Fibroblast of skin of scalp (primary cell): ENCODE results near the gene PGS1. TPM values are rescaled to one million over a fixed set of nuclear protein-coding genes. Genes with fewer than 3 reads are reported as not detected.
"Not testable (repeated sequence)": the region's sequence is repeated elsewhere in the genome, so short reads cannot be mapped to it uniquely, and the experiment has no call there.

Source experiments
- DNase-seq: peaks from one replicate; pipeline ENCODE4 v3.0.0-alpha.2; 2013
- polyA plus RNA-seq, 2 experiments: library from polyadenylated mRNA; unstranded; fragments of 120-200 nt; gene quantifications; one replicate each; pipeline ENCODE4 v1.2.1, GENCODE V29; 2013; ENCODE audit not compliant: insufficient read length in 2 of 2

The PGS1 gene
- polyA plus RNA-seq (2013, experiment 1 of 2; ENCODE audit: insufficient read length), result 25.5 TPM
- 22.9 TPM for polyA plus RNA-seq (2013, experiment 2 of 2; ENCODE audit: insufficient read length)

- DNase-seq, result peak; percentile 80
Observed at GRCh38 chr17:78378225-78379130, at the start of gene PGS1. Gene PGS1 (plus strand): TSS chr17:78378649. CDS start chr17:78378666, 17 bp downstream.

DNA sequence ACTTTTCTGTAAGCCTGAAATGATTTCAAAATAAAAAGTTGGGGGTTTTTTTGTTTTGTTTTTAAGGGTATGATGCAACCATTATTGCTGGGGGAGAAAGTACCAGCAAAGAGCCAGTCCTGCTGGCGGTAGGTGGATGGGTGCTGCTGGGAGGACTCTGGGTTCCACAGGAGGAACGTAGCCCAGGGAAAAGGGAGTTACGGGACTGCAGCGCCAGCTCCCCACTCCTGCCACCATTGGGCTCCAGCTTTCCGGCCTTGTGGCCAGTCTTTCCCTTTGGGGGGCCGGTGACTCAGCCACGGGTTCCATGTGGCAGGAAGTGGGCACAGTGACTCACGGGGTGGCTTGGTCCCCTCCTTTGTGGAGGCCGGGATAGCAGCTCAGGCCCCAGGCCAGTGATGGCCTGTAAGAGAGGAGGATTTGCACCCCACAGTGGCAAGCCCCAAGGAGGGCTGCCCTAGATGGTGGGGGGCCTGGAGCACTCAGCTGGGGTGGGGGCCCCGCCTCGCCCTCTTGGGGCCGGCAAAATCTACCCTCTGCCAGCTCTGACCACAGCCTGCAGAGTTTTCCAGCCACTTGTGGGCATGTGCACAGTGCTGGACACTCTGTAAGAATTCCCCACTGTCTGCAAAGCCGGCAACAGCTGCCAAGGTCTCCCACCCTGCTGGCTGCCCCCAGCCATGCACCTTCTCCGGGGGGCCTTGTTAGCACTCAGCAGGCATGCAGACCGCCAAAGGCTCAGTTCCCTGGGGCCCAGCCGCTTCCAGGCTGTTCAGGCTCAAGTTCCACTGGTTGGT, 49.0 kb upstream of the PGS1 start:
- peak; percentile 86 for DNase-seq

- no peak for DNase-seq
Observed at GRCh38 chr17:78330570-78331224, 47.8 kb upstream of the PGS1 start.

GRCh38 chr17:78331355-78331754, 47.1 kb upstream of the PGS1 start:
- DNase-seq, result not testable (repeated sequence)

DNA sequence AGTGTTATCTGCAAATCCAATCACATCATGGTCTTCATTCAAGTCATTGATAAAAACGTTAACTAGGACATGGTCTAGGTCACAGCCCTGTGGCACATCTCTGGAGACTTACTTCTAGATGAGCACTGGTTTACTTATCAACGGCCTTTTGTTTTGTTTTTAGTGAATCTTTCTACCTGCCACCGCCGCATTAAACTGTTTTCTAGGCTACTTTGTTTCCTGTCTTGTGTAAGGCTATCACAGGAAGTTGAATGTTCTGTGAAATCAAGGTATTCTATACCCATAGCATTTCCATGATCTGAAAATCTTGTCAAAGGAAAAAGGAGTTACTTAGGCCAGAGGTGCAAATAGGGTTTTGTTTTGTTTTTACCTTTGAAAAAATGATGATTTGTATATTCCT, 45.5 kb upstream of the PGS1 start:
- no peak for DNase-seq

DNA sequence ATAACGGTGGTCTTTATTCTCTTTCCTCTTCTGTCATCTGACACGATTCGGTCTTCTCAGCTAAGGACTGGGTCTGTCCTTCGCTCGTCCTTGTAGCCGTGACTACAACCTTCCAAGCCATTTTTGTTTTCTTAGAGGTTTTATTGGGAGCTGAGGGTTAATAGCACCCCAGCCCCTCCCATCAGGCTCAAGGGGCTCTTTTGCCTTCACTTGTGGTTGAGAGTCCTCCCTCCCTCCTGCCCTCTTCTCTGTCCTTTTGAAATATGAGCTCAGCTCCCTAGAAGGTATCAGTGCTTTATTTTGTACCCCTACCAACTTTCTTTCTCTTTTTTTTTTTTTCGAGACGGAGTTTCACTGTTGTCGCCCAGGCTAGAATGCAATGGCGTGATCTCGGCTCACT, 43.2 kb upstream of the PGS1 start:
- DNase-seq, result no peak

GRCh38 chr17:78337244-78338109, 41.0 kb upstream of the PGS1 start:
- peak; percentile 90 for DNase-seq

GRCh38 chr17:78338486-78339259, 39.8 kb upstream of the PGS1 start:
- no peak for DNase-seq

DNA sequence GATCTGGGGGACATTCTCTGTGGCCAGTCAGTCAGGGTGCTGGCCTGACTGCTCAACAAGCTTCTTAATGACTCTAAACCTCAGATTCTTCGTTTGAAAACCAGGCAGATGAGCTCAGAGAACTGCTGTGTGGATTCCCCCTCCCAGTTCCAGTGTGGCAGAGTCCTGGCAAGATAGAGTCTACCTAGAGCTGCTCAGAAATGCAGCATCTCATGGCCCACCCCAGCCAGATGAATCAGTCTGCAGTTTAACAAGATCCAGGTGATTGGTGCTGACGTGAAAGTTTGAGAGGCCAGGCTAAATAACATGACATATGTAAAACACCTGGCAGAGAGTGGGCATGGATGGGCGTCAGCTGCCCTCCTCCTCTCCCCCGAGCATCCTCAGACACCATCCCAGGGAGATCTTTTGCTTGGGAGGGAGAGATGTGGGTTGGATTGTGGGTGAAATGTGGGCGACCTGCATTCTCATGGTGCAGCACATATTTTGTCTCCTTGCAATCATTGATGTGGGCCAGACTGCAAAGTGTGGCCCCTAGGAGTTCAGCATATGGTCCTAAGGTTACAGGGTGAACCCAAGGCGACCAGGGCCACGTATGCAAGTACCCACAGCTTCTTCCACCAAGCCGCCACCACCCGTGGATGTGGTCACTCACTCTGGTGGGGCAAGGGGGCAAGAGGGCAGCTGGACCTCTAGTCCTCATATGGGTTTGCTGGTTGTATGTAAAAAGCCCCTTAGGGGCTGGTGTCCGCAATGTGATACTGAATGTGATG, 38.1 kb upstream of the PGS1 start:
- no peak for DNase-seq

- peak; percentile 87 for DNase-seq
Observed at GRCh38 chr17:78341559-78342448, 36.6 kb upstream of the PGS1 start.

GRCh38 chr17:78342449-78343186, 35.8 kb upstream of the PGS1 start:
- peak; percentile 89 for DNase-seq

GRCh38 chr17:78343187-78343542, 35.3 kb upstream of the PGS1 start:
- peak; percentile 92 for DNase-seq

- no peak for DNase-seq
Observed at GRCh38 chr17:78343543-78344201, 34.8 kb upstream of the PGS1 start.

GRCh38 chr17:78344666-78345065, 33.8 kb upstream of the PGS1 start:
- no peak for DNase-seq

GRCh38 chr17:78345172-78345571, 33.3 kb upstream of the PGS1 start:
- no peak for DNase-seq

DNA sequence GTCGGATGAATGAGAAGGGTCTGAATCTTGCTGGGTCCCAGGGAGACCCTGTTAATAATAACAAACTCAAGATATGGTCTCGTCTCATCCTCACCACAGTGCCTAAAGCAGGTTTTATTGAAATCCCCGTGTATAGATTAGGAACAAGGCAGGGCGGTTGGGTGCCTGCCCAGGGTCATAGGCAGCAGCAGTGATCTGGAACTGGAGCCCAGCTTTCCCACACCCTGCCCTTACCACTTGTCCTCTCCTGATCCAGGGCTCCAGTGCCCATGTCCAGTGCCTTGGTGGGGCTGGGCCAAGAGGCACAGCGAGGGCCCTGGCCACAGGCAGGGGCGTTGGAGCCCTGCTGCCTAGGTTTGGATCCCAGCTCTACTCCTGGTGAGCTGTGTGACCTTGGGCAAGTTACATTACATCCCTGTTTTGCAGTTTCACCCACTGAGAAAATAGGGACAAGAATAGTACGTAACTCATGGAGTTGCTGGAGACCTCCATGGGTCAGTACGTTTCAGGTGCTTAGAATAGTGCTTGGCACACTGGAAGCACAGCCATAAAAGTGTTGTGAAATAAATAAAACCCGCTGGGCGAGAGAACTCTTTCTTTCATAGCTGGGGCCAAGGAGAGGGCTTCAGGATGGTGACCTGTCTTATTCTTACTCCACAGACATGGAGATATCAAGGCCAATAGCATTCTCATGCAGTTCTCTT, 32.5 kb upstream of the PGS1 start:
- no peak for DNase-seq

DNA sequence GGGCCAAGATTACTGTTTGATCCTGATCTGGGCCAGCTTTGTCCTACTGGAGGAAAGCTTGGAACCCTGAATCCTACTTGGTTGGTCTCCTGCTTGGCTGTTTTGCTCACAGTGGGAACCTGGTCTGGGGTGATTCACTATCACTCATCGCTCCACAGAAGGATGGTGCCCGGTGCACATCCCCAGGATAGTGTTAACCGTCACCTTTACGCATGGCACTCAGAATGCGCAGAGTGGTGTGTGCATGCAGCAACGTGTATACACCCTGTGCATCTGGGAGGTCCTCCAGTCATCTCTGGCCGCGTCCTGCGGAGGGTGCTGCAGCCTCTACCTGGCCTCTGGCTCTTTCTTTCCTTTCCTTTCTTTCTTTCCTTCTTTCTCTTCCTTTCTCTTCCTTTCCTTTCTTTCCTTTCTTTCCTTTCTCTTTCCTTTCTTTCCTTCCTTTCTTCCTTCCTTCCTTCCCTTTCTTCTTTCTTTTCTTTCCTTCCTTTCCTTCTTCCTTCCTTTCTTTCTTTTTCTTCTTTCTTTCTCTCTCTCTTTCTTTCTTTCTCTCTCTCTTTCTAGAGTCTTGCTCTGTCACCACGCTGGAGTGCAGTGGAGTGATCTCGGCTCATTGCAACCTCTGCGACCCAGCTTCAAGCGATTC, 31.7 kb upstream of the PGS1 start:
- no peak for DNase-seq
